Measurements from ENCODE around the gene AP1M1.

Gene AP1M1

DNA sequence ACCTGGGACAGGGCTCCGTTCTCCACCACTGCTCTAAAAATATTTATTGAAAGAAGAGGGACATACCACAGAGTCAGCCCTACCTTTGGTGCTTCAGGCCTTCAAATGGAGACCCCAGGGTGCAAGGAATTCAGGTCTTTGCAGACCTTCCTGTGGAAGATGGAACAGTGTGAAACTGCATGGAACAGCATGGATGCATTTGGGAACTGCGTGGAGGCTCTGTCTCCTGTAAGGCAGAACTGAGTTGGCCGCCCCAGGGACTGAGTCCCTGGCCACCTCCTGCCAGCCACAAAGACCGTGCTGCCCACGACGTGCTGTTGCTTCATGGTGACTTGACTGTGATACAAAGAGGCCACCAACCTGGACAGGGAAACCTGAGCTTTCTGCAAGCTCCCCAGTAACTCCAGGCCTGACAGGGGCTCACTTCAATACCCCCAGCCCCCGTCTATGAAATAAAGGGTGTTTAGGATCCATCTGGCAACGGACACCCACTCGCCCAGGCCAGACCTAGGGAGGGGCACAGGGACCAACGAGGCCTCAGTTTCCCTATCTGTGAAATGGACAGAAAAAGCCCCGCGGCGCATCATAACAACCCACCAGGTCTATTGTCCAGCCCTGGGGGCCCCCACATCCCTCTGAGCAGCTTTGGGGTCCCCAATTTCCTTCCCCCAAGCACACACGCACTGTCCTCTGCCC is 68.3 kb downstream of the AP1M1 start:
- Histone ChIP-seq H3K4me2 (ENCODE audit: low read length) (no peak overlapping the region), H3K27ac (no peak overlapping the region), H3K4me3 (ENCODE audit: low read depth, low read length) (no peak overlapping the region), H2AFZ (no peak overlapping the region), H3K27me3 (ENCODE audit: control insufficient read depth, insufficient read depth, low read length) (no peaks in the 10 kb centered on the region), H3K4me1 (no peaks in the 10 kb centered on the region), H3K9ac (no peak overlapping the region), H3K79me2 (no peaks in the 10 kb centered on the region), H3K36me3 (ENCODE audit: control insufficient read depth, insufficient read depth, low read length) (no peaks in the 10 kb centered on the region), H3K9me3 (ENCODE audit: control insufficient read depth, low read length) (no peaks in the 10 kb centered on the region)
- TF ChIP-seq, protein P1, sequence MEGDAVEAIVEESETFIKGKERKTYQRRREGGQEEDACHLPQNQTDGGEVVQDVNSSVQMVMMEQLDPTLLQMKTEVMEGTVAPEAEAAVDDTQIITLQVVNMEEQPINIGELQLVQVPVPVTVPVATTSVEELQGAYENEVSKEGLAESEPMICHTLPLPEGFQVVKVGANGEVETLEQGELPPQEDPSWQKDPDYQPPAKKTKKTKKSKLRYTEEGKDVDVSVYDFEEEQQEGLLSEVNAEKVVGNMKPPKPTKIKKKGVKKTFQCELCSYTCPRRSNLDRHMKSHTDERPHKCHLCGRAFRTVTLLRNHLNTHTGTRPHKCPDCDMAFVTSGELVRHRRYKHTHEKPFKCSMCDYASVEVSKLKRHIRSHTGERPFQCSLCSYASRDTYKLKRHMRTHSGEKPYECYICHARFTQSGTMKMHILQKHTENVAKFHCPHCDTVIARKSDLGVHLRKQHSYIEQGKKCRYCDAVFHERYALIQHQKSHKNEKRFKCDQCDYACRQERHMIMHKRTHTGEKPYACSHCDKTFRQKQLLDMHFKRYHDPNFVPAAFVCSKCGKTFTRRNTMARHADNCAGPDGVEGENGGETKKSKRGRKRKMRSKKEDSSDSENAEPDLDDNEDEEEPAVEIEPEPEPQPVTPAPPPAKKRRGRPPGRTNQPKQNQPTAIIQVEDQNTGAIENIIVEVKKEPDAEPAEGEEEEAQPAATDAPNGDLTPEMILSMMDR (IDR thresholded peaks at IDR 0.05): no peak

DNA sequence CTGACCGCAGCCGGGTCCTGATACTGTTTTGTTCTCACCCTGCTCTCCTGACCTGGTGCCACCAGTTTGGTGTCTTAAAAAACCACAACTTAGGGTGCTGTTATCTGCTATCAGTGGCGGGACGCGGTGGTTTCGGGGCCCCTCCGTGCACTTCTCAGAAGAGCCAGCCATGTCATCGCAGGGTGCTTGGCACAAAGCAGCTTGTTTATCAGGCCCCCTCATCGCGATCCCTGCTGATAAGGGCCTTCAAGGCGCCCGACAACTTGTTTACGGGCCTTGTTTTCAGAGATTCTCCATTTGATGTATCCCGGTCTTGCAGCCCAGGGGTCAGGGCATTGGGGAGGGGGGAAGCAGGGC is 68.9 kb downstream of the AP1M1 start:
- no peaks in the 10 kb centered on the region for H3K9me3 ChIP-seq (ENCODE audit: control insufficient read depth, low read length)
- TF ChIP-seq, protein P1 (IDR thresholded peaks at IDR 0.05): no peak
- no peak overlapping the region for H3K27ac ChIP-seq
- no peaks in the 10 kb centered on the region for H3K36me3 ChIP-seq (ENCODE audit: control insufficient read depth, insufficient read depth, low read length)
- H3K4me2 ChIP-seq (ENCODE audit: low read length): no peak overlapping the region
- no peaks in the 10 kb centered on the region for H3K4me1 ChIP-seq
- no peaks in the 10 kb centered on the region for H3K79me2 ChIP-seq
- H3K9ac ChIP-seq: no peak overlapping the region
- peak overlapping the region; percentile 33 for H2AFZ ChIP-seq
- no peaks in the 10 kb centered on the region for H3K27me3 ChIP-seq (ENCODE audit: control insufficient read depth, insufficient read depth, low read length)
- no peak overlapping the region for H3K4me3 ChIP-seq (ENCODE audit: low read depth, low read length)

DNA sequence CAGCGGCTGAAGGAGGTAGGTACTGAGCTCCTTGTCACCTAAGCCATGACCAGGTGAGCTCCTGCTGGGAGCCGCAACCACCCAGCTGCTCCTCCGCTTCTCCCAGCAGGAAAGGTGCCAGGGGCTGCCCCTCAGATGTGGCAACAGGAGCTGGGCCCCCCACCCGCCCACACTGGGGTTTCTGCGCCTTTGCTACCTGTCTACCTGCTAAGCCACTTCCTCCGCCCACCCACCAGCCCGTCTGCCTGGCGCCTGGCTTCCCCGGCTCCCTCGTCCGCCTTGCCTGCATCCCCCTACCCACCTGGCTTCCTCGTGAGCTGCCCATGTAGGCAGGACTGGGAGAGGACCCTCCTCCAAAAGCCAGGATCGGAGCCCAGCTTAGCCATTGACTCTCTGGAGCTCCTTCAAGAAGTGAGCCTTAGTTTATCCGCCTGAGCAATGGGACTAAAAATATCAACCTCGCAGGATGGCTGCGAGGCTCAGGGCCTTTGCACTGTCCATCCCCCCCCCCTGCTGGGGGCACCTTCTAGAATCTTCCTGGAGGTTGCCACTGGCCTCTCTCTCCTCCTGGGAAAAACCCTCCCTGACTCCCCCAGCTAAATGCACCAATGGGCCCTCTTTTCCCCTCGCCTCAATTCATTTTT is 71.1 kb downstream of the AP1M1 start:
- Histone ChIP-seq H3K36me3 (ENCODE audit: control insufficient read depth, insufficient read depth, low read length) (no peaks in the 10 kb centered on the region), H3K79me2 (no peaks in the 10 kb centered on the region), H3K27me3 (ENCODE audit: control insufficient read depth, insufficient read depth, low read length) (no peaks in the 10 kb centered on the region), H2AFZ (no peak overlapping the region), H3K4me2 (ENCODE audit: low read length) (no peak overlapping the region), H3K4me1 (no peaks in the 10 kb centered on the region), H3K9me3 (ENCODE audit: control insufficient read depth, low read length) (no peaks in the 10 kb centered on the region), H3K9ac (no peak overlapping the region), H3K4me3 (ENCODE audit: low read depth, low read length) (no peak overlapping the region), H3K27ac (no peak overlapping the region)
- TF ChIP-seq, protein P1 (IDR thresholded peaks at IDR 0.05): no peak

DNA sequence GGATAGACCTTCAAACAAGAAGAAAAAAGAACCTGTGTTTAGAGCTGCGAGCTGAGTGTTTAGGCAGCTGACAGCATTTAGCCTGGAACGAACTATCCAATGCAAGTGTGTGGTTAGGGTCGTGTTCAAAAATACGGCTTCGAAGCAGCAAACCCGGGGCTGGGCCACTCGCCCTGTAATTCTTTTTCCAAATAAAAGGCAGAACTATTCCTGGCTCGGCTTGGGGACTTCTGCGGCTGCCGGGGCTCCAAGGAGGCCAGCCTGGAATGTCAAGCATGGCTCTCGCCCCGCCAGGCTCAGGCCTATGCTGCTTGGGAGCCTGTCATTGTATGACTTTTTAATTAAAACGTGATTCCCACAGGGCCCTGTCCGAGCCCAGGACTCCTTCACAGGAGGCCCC is 75.2 kb downstream of the AP1M1 start:
- Histone ChIP-seq H3K4me1 (no peaks in the 10 kb centered on the region), H3K9me3 (ENCODE audit: control insufficient read depth, low read length) (no peaks in the 10 kb centered on the region), H3K79me2 (no peaks in the 10 kb centered on the region), H3K36me3 (ENCODE audit: control insufficient read depth, insufficient read depth, low read length) (no peaks in the 10 kb centered on the region), H2AFZ (no peak overlapping the region), H3K4me2 (ENCODE audit: low read length) (no peak overlapping the region), H3K27me3 (ENCODE audit: control insufficient read depth, insufficient read depth, low read length) (no peaks in the 10 kb centered on the region), H3K4me3 (ENCODE audit: low read depth, low read length) (no peak overlapping the region), H3K27ac (no peak overlapping the region), H3K9ac (no peak overlapping the region)
- TF ChIP-seq, protein P1 (IDR thresholded peaks at IDR 0.05): no peak

DNA sequence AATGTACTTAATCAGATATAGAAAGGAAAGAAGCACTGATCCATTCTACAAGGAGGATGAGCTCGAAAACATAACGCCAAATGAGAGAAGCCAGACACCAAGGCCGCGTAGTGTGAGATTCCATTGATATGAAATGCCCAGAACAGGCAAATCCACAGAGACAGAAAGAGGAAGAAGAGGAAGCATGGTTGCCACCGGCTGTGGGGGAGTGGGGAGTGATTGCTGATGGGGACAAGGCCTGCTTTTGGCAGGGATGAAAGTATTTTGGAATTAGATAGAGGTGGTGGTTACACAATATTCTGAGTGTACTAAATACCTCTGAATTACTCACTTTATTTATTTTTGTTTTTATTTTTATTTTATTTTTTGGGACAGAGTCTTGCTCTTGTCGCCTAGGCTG is 76.7 kb downstream of the AP1M1 start:
- Histone ChIP-seq H3K36me3 (ENCODE audit: control insufficient read depth, insufficient read depth, low read length) (no peaks in the 10 kb centered on the region), H2AFZ (no peak overlapping the region), H3K27me3 (ENCODE audit: control insufficient read depth, insufficient read depth, low read length) (no peaks in the 10 kb centered on the region), H3K9ac (no peak overlapping the region), H3K9me3 (ENCODE audit: control insufficient read depth, low read length) (no peaks in the 10 kb centered on the region), H3K4me1 (no peaks in the 10 kb centered on the region), H3K27ac (no peak overlapping the region), H3K4me2 (ENCODE audit: low read length) (no peak overlapping the region), H3K79me2 (no peaks in the 10 kb centered on the region), H3K4me3 (ENCODE audit: low read depth, low read length) (no peak overlapping the region)
- TF ChIP-seq, protein P1 (IDR thresholded peaks at IDR 0.05): no peak

Data from parathyroid adenoma (tissue), 2 donors.